ENCODE results near the gene BAZ2B. TPM values are rescaled to one million over a fixed set of nuclear protein-coding genes. Genes with fewer than 3 reads are reported as not detected.

Gene BAZ2B
- total RNA-seq, 1 experiment from 2014 or later, result 25.1 TPM

DNA sequence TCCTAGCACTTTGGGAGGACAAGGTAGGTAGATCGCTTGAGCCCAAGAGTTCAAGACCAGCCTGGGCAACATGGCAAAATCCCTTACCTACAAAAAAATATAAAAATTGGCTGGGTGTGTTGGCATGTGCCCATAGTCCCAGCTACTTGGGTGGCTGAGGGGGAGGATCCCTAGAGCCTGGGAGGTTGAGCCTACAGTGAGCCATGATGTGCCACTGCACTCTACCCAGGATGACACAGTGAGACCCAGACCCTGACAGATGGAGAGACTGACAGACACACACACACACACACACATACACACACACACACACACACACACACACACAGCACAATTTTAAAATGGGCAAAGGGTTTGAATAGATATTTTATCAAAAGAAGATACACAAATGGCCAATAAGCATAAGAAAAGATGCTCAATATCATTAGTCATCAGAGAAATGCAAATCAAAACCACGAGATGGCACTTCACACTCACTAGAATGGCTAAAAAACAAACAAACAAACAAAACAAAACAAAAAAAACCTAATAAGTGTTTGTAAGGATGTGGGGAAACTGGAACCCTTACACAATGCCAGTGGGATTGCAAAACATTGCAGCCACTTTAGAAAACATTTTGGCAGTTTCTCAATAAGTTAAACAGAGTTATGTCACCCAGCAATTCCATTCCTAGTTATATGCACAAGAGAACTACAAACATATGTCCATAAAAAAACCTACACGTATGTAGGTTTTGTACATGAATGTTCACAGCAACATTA is 42.3 kb downstream of the BAZ2B start:
- DNase-seq (ENCODE audit: low read depth), result no peak

DNA sequence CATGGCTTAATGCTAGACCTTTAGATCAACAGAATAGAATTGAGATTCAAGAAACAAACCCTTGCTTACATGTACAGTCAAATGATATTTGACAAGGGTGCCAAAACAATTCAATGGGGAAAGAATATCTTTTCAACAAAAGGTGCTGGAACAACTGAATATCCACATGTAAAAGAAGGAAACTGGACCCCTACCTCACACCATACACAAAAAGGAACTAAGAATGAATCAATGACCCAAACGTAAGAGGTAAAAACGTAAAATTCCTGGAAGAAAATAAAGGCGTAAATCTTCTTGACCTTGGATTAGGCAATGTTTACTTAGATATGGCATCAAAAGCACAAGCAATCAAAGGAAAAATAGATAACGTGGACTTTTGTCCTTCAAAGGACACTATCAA is 43.1 kb downstream of the BAZ2B start:
- DNase-seq (ENCODE audit: low read depth), result no peak

DNA sequence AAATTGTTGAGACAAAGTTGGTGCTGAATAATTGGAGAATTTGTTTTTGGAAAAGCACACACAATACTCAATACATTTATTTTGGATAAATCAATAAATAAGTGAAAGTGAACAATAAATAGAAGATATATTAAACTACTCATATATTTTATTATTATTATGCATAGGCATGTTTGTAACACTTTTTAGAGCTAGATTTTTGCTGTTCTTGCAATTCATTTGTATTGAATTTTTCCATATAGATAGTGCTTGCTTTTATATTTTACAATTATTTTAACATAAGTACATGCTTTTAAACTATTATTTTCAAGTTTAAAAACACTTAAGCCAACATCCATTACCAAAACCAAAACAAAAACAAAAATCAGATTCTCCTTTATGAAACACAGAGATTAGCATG is 43.9 kb downstream of the BAZ2B start:
- DNase-seq (ENCODE audit: low read depth), result no peak

DNA sequence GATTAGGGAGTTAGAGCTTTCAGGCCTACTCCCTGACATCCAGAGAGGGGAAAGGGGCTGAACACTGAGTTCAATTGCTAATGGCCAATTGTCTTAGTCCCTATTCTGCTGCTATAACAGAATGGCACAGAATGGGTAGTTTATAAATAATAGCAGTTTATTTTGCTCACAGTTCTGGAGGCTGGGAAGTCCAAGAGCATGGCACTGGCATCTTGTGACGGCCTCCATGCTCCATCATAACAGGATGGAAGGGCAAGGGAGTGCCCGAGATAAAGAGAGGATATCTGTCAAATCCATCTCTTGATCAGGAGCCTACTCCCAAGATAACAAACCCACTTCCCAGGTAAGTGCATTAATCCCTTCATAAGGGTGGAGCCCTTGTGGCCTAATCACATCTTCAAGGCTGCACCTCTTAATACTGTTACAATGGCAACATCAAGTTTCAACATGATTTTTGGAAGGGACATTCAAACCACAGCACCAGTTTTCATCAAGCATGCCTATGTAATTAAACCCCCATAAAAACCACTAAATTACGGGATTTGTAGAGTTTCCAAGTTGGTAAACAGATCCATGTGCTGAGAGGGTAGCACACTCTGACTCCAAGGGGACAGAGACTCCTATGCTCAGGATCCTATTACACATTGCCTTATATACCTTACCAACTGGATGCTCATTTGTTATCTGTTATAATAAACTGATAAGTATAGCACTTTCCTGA is 44.6 kb downstream of the BAZ2B start:
- no peak for DNase-seq (ENCODE audit: low read depth)

DNA sequence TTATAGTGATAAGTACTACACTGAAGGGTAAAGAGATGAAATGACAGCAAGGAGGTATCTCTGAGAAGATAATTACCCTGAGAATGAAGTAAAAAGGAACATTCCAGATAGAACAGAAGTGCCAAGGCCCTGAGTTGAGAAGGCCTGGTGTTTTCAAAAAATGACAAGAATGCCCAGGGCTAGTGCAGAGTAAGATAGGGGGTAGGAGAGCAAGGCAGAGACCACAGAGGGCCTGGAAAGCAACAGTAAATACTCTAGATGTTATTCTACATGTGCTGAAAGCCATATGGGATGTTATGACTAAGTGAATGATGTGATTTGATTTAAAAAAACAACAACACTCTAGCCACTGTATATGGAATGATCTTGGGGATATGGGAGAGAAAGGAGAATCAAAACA is 52.3 kb downstream of the BAZ2B start:
- DNase-seq (ENCODE audit: low read depth), result no peak

DNA sequence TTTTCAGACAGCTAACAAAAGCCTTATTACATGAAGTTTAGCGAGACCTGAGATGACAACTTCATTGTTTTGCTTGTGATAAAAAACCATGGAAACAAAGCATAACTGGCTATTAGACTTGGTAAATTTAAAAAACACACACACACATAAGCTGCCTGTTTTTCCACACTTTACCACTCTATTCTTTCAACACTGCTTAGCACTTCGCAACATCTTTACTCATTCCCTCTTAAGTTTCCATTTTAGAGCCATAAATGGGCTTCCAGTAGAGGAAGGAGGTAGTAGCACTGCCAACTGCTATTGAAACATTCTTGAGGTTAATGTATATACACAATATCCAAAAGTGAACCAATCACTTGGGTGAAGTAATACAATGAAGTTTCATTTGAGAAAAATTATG is 54.1 kb downstream of the BAZ2B start:
- no peak for DNase-seq (ENCODE audit: low read depth)

DNA sequence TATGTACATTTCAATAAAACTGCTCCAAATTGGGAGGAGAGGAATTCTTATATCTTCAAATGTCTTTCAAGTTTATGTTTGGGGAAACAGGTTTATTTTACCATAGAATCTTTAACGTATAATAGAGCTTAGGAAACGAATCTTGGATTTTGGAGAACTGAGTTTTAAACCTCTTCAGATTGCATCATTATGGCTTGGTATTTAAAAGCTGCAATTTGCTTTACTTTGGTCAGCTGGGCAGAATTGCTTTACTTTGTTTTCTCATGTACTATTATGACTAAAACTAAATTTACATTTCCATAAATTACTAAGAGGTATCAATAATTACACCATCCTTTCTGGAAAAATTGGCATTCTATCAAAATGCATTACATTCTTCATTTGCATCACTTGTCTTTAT is 54.6 kb downstream of the BAZ2B start:
- DNase-seq (ENCODE audit: low read depth), result no peak

- no peak for DNase-seq (ENCODE audit: low read depth)
These were observed 55.1 kb downstream of the BAZ2B start for GRCh38 chr2:159561242-159561641.

DNA sequence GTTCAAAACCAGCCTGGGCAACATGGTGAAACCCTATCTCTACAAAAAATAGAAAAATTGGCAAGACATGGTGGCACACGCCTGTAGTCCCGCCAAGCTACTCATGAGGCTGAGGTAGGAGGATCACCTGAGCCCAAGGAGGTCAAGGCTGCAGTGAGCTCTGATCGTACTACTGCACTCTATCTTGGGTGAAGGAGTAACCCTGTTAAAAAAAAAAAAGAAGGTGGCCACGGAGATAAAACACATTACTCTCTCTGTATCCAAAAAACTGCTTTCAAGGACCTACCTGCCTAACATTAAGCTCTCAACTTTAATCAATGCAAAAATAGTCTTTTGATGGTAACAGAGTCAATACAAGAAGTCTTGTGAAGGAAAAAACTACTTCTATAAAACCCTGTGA is 57.3 kb downstream of the BAZ2B start:
- no peak for DNase-seq (ENCODE audit: low read depth)

GRCh38 chr2:159558479-159558878 is 57.9 kb downstream of the BAZ2B start:
- no peak for DNase-seq (ENCODE audit: low read depth)

GRCh38 chr2:159557437-159558034 is 58.8 kb downstream of the BAZ2B start:
- peak; percentile 28 for DNase-seq (ENCODE audit: low read depth)

GRCh38 chr2:159555651-159556392 is 60.5 kb downstream of the BAZ2B start:
- DNase-seq (ENCODE audit: low read depth), result no peak

DNA sequence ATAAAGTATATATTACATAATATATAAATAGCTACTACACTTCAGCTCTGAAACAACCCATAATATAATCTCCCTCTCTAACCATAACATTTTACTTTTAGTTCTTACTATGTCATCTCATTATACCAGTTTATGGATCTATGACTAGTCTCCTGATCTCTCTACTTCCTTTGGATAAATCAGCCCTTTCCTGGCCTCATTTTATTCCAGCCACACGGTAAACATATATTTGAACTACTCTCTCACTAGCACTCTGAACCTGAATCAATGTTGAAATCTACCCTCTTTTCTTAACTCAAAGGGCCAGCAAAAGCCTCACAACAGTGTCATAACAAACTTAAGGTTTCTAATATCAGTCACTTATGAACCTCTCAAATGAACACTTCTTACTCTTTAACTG is 62.6 kb downstream of the BAZ2B start:
- DNase-seq (ENCODE audit: low read depth), result no peak

DNA sequence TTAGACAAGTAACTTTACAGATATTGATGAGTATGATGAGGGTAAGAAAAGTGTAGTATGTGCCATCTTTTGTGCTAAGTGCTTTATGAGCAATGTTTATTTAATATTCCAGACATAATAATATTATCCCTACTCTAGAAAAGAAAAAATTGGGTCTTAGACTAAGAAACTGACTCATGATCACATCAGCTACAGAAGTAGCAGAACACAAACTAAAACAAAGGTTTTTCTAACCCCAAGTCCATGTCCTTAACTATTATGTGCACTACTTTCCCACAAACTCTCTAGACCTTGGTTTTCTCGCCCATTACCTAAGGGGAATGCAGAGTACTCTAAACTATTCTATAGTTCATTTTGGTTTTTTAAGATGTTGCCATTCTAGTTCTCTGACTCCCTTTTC is 64.5 kb downstream of the BAZ2B start:
- DNase-seq (ENCODE audit: low read depth), result no peak

DNA sequence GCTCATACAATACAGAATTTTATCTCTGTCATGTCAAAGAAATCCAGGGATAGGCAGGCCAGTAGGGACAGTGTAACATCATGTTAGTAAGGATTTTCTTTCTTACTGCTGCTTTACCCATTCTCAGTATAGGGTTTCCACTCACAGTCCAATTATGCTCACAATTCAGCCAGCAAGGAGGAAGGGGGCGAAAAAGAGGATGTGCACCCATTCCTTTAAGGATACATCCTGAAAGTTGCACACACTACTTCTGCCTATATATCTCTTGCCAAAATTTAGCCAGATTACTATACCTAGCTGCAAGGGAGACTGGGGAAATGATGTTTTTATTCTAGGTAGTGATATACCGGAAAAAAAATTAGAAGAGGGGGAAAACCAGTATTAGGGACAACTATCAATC is 66.1 kb downstream of the BAZ2B start:
- no peak for DNase-seq (ENCODE audit: low read depth)

- peak; percentile 22 for DNase-seq (ENCODE audit: low read depth)
These were observed 67.1 kb downstream of the BAZ2B start for GRCh38 chr2:159549234-159549633.

- DNase-seq (ENCODE audit: low read depth), result no peak
These were observed 69.5 kb downstream of the BAZ2B start for GRCh38 chr2:159546716-159547430.

- DNase-seq (ENCODE audit: low read depth), result no peak
These were observed 70.3 kb downstream of the BAZ2B start for GRCh38 chr2:159546039-159546438.

DNA sequence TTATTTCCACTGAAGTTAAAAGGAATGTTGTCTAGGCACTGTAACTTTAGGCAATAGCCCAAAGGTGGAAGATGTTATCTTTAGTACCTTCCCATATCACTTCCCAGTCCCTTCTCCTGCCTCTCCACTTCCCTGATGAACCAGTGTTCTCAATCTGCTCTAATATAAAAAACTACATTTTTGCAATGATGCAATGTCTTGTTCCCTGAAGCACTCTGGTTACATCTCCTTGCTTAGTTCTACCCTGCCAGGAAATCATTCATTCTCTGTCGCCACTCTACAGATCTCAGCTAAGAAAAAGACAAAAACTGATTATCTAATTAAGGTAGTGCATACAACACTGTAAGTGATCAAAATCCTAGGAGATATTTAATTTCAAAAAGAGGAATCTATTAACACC is 71.3 kb downstream of the BAZ2B start:
- DNase-seq (ENCODE audit: low read depth), result no peak

GRCh38 chr2:159542101-159542500 is 74.2 kb downstream of the BAZ2B start:
- no peak for DNase-seq (ENCODE audit: low read depth)

DNA sequence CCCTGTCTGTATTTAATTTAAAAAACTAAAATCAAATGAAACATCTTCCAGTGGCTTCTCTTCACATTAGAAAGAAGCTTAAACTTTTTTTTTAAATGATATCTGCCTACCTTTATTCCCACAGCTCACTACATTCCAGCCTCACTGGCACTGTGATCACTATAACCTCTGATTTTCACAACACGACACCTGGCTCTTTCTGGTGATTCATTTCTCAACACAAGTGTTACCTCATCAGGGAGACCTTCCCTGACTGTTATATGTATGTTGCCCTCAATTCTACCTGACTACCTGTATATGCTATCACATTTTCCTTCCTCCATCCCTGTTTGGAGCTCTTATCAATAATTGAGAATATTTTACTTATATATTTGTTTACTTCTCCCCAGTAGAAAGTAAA is 76.6 kb downstream of the BAZ2B start:
- no peak for DNase-seq (ENCODE audit: low read depth)

DNA sequence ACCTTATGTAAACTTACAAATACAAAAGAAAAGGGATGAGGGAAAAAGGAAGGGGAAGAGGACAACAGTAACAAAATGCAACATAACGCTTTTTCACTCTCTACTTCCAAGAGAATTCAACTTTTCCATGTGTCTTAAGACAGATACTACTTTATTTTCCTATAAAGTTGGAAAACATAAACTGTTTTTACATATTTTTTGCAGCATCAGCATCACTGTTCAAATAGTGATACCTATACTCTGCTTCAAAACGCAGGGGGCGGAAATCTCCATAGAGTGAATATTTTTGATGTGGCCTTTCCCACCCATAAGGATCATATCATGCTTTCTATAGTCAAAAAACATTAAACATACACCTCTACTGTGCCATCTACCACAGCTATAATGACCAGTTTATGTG is 77.5 kb downstream of the BAZ2B start:
- no peak for DNase-seq (ENCODE audit: low read depth)

All from RPMI7951 (cell line).